A673 (cell line): ENCODE results near the gene C5orf52. TPM values are rescaled to one million over a fixed set of nuclear protein-coding genes. Genes with fewer than 3 reads are reported as not detected.

Experiments
- BruUV-seq: library from RNA; stranded (reverse); fragments of 400-500 nt; replicated peaks from 2 replicates; lab custom pipeline; 2021; lab: Mats Ljungman, UMichigan
- CTCF ChIA-PET: fragments of 300-600 bp; sonication (Branson Sonifier 250); formaldehyde crosslinking; loops from one replicate; lab custom pipeline; 2022; ENCODE audit warnings: antibody characterized with exemption; lab: Charles Lee
- POLR2A ChIA-PET: fragments of 300-600 bp; sonication (Branson Sonifier 250); formaldehyde crosslinking; loops from one replicate; lab custom pipeline; 2022; ENCODE audit warnings: antibody characterized with exemption; ENCODE audit not compliant: low non-redundant PET; lab: Charles Lee
- DNase-seq: peaks from one replicate; pipeline ENCODE4 v3.0.0-alpha.2; 2015; ENCODE audit warnings: low spot score
- H3K27ac ChIP-seq: fragments of 200-600 bp; sonication (generic); 2 replicates; pipeline ENCODE4 v1.5.1; 2016; ENCODE audit warnings: mixed run types, low read depth, mild to moderate bottlenecking, mixed read lengths, antibody characterized with exemption, low read length; ENCODE audit not compliant: poor library complexity, severe bottlenecking
- H3K27me3 ChIP-seq: fragments of 200-600 bp; sonication (generic); replicated peaks from 2 replicates; pipeline ENCODE4 v1.6.1; 2017; ENCODE audit warnings: mixed run types, low read depth, mild to moderate bottlenecking, mixed read lengths, antibody characterized with exemption, low read length; ENCODE audit not compliant: insufficient read depth, poor library complexity
- H3K36me3 ChIP-seq: fragments of 200-600 bp; sonication (generic); 2 replicates; pipeline ENCODE4 v1.6.1; 2016; ENCODE audit warnings: mixed run types, mild to moderate bottlenecking, mixed read lengths, antibody characterized with exemption, low read length; ENCODE audit not compliant: insufficient read depth, poor library complexity, severe bottlenecking
- H3K4me1 ChIP-seq: fragments of 200-600 bp; sonication (generic); 2 replicates; pipeline ENCODE4 v1.6.1; 2017; ENCODE audit warnings: mixed run types, mild to moderate bottlenecking, mixed read lengths, antibody characterized with exemption, low read length; ENCODE audit not compliant: insufficient read depth, poor library complexity, severe bottlenecking
- H3K4me3 ChIP-seq: fragments of 200-600 bp; sonication (generic); 2 replicates; pipeline ENCODE4 v1.5.1; 2016; ENCODE audit warnings: low read depth, mixed run types, mild to moderate bottlenecking, mixed read lengths, low read length; ENCODE audit not compliant: poor library complexity, severe bottlenecking
- H3K9me3 ChIP-seq: fragments of 200-600 bp; sonication (generic); 2 replicates; pipeline ENCODE4 v1.6.1; 2016; ENCODE audit warnings: mixed run types, low read depth, mild to moderate bottlenecking, mixed read lengths, antibody characterized with exemption, low read length; ENCODE audit not compliant: poor library complexity, severe bottlenecking
- CTCF ChIP-seq: fragments of 300-800, 200-600 bp; sonication (generic); conservative IDR thresholded peaks from 2 replicates; pipeline ENCODE4 v1.5.1; 2017; ENCODE audit warnings: low read depth, mild to moderate bottlenecking, antibody characterized with exemption, low read length, moderate library complexity, mixed read lengths
- EZH2 ChIP-seq: fragments of 200-600 bp; sonication (generic); IDR thresholded peaks from 2 replicates; pipeline ENCODE4 v1.6.1; 2017; ENCODE audit warnings: borderline replicate concordance, low read depth, mild to moderate bottlenecking, mixed read lengths, antibody characterized with exemption, low read length; ENCODE audit not compliant: poor library complexity, severe bottlenecking
- intact Hi-C: fragments of 100-400 bp; cut with micrococcal nuclease; formaldehyde crosslinking; loops from one replicate; pipeline ENCODE4 v1.10.0; 2022; ENCODE audit not compliant: unreplicated experiment
- total RNA-seq: library from RNA; stranded (reverse); gene quantifications from 2 replicates; pipeline ENCODE4 v1.2.3, GENCODE V29; 2021

The C5orf52 gene
- total RNA-seq, 1 experiment from 2014 or later, result not detected

GRCh38 chr5:157710431-157710830 is 39.1 kb downstream of the C5orf52 start:
- H3K27me3 ChIP-seq, result no peaks in the 10 kb centered on the region
- DNase-seq, result no peak
- peaks cover 5% of the 10 kb centered on the region for H3K4me1 ChIP-seq
- TF ChIP-seq EZH2 (no peak), CTCF (no peak)
- intact Hi-C loops, result no loop called here
- ChIA-PET POLR2A (no interaction called here), CTCF (no interaction called here)
- no peaks in the 10 kb centered on the region for H3K9me3 ChIP-seq
- H3K4me3 ChIP-seq, result no peak overlapping the region
- H3K36me3 ChIP-seq, result no peaks in the 10 kb centered on the region
- BruUV-seq, result no TSS peak
- H3K27ac ChIP-seq, result no peak overlapping the region

GRCh38 chr5:157710882-157711281 is 39.5 kb downstream of the C5orf52 start:
- intact Hi-C loops, result no loop called here
- Histone ChIP-seq H3K4me1 (peaks cover 5% of the 10 kb centered on the region), H3K27ac (no peak overlapping the region), H3K36me3 (no peaks in the 10 kb centered on the region), H3K4me3 (no peak overlapping the region), H3K27me3 (no peaks in the 10 kb centered on the region), H3K9me3 (no peaks in the 10 kb centered on the region)
- ChIA-PET POLR2A (no interaction called here), CTCF (no interaction called here)
- no peak for TF ChIP-seq EZH2
- no peak for TF ChIP-seq CTCF
- BruUV-seq, result no TSS peak
- DNase-seq, result peak; percentile 8

GRCh38 chr5:157713830-157714595 is 42.7 kb downstream of the C5orf52 start:
- no peaks in the 10 kb centered on the region for H3K36me3 ChIP-seq
- ChIA-PET CTCF (no interaction called here), POLR2A (no interaction called here)
- TF ChIP-seq CTCF (no peak), EZH2 (no peak)
- no TSS peak for BruUV-seq
- no peaks in the 10 kb centered on the region for H3K9me3 ChIP-seq
- H3K4me1 ChIP-seq, result peaks cover 5% of the 10 kb centered on the region
- no peaks in the 10 kb centered on the region for H3K27me3 ChIP-seq
- intact Hi-C loops, result no loop called here
- H3K27ac ChIP-seq, result no peak overlapping the region
- DNase-seq, result no peak
- H3K4me3 ChIP-seq, result no peak overlapping the region
